Gastrocnemius medialis (tissue), 4 donors: Measurements from ENCODE around the gene DCAF16. TPM values are rescaled to one million over a fixed set of nuclear protein-coding genes. Genes with fewer than 3 reads are reported as not detected.

Experiments used
- ATAC-seq, 2 donors: fragments of 150-250 bp; one replicate each; pipeline ENCODE4 v1.9.1; 2016
- DNase-seq, 2 donors: peaks; one replicate each; pipeline ENCODE4 v3.0.0-alpha.2; 2019
- H3K27ac ChIP-seq, 4 donors: fragments of 200-600 bp; sonication (generic); 1 replicate in 1 of 4; 2 replicates in 3 of 4; pipeline ENCODE4 v1.5.1; 2016 to 2018; ENCODE audit warnings: mild to moderate bottlenecking in 2 of 4, moderate library complexity in 1 of 4
- H3K27me3 ChIP-seq, 3 donors: fragments of 200-600 bp; sonication (generic) in 2 of 3; 1 replicate in 1 of 3; 2 replicates in 2 of 3; pipeline versions ENCODE4 v1.5.1 to v1.6.0; 2016 to 2019; ENCODE audit warnings: mild to moderate bottlenecking in 1 of 3, moderate library complexity in 1 of 3
- H3K36me3 ChIP-seq, 2 donors: fragments of 200-600 bp; sonication (generic) in 1 of 2; one replicate each; pipeline ENCODE4 v1.5.1; 2017 to 2018
- H3K4me1 ChIP-seq, 2 donors: fragments of 200-600 bp; sonication (generic) in 1 of 2; one replicate each; pipeline ENCODE4 v1.5.1; 2016 to 2017; ENCODE audit warnings: mild to moderate bottlenecking in 2 of 2
- H3K4me3 ChIP-seq, 4 donors: fragments of 200-600 bp; sonication (generic) in 3 of 4; 1 replicate in 1 of 4; 2 replicates in 3 of 4; pipeline ENCODE4 v1.5.1; 2016 to 2019; ENCODE audit warnings: mild to moderate bottlenecking in 2 of 4
- H3K9me3 ChIP-seq, 3 donors: fragments of 200-600 bp; sonication (generic) in 2 of 3; 1 replicate in 1 of 3; 2 replicates in 2 of 3; pipeline ENCODE4 v1.5.1; 2016 to 2019
- POLR2A ChIP-seq, 2 donors: fragments of 450-650 bp; IDR thresholded peaks; one replicate each; pipeline ENCODE4 v1.6.1; 2017; ENCODE audit warnings: antibody characterized with exemption in 2 of 2, mild to moderate bottlenecking in 2 of 2, moderate library complexity in 2 of 2
- in situ Hi-C, 4 donors: fragments of 200-750 bp; cut with MboI; loops; one replicate each; pipeline versions ENCODE4 v1.15.0 to v1.8.0; 2017; ENCODE audit warnings: low sequenced_read_pairs in 4 of 4
- intact Hi-C: fragments of 100-400 bp; cut with DNase I; formaldehyde crosslinking; loops from one replicate; pipeline ENCODE4 v1.15.1; 2023; ENCODE audit warnings: low total_unique reads
- total RNA-seq, 4 donors: library from RNA; depleted of rRNA; stranded (reverse); fragments of >200 nt; gene quantifications; one replicate each; pipeline versions ENCODE4 v1.1.0 to v1.2.3, GENCODE V29; 2016
- TF ChIP-seq, protein P1 (sequence below), 5 experiments: fragments of 450-650 bp in 3 of 5; fragments of 200-600 bp in 2 of 5; sonication (generic) in 2 of 5; IDR thresholded peaks in 4 of 5; conservative IDR thresholded peaks in 1 of 5; 1 replicate in 4 of 5; 2 replicates in 1 of 5; pipeline ENCODE4 v1.5.1; 2016 to 2019; ENCODE audit warnings: antibody characterized with exemption in 5 of 5, mild to moderate bottlenecking in 3 of 5, moderate library complexity in 3 of 5

The DCAF16 gene
- total RNA-seq, 4 donors from 2014 or later = 5.8 to 12.3 (median 8.2) TPM

DNA sequence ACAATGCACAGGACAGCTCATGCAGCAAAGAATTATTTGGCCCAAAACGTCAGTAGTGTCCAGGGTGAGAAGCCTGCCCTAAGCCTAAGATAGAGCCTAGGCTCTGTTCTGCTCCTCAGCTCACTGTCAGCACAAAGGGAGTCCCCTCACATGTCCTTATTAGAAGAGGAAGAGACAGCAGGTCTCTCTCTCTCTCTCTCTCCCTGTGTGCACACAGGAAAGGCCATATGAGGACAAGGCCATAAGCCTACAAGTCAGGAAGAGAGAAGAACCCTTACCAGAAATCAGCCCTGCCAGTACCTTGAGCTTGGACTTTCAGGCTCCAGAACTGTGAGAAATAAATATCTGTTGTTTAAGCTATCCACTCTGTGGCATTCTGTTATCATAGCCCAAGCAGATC lies 49.5 kb downstream of the DCAF16 start:
- H3K27ac ChIP-seq = no peak overlapping the region
- H3K4me3 ChIP-seq = no peak overlapping the region
- intact Hi-C loops (loop anchor here (5.0 kb wide), 1 partner anchor 46 kb away; no protein-coding TSS in a partner anchor), in situ Hi-C loops (no loop called here)
- peaks cover 10 to 16% of the 10 kb centered on the region in 2 donors for H3K4me1 ChIP-seq
- H3K9me3 ChIP-seq = no peaks in the 10 kb centered on the region
- DNase-seq = no peak
- no peak for TF ChIP-seq POLR2A (IDR thresholded peaks at IDR 0.05)
- TF ChIP-seq, protein P1, sequence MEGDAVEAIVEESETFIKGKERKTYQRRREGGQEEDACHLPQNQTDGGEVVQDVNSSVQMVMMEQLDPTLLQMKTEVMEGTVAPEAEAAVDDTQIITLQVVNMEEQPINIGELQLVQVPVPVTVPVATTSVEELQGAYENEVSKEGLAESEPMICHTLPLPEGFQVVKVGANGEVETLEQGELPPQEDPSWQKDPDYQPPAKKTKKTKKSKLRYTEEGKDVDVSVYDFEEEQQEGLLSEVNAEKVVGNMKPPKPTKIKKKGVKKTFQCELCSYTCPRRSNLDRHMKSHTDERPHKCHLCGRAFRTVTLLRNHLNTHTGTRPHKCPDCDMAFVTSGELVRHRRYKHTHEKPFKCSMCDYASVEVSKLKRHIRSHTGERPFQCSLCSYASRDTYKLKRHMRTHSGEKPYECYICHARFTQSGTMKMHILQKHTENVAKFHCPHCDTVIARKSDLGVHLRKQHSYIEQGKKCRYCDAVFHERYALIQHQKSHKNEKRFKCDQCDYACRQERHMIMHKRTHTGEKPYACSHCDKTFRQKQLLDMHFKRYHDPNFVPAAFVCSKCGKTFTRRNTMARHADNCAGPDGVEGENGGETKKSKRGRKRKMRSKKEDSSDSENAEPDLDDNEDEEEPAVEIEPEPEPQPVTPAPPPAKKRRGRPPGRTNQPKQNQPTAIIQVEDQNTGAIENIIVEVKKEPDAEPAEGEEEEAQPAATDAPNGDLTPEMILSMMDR (IDR thresholded peaks at IDR 0.05 in 4 of 5, conservative IDR thresholded peaks at IDR 0.05 in 1 of 5) = no peak
- H3K36me3 ChIP-seq = no peaks in the 10 kb centered on the region
- no peaks in the 10 kb centered on the region for H3K27me3 ChIP-seq
- ATAC-seq = no peak

DNA sequence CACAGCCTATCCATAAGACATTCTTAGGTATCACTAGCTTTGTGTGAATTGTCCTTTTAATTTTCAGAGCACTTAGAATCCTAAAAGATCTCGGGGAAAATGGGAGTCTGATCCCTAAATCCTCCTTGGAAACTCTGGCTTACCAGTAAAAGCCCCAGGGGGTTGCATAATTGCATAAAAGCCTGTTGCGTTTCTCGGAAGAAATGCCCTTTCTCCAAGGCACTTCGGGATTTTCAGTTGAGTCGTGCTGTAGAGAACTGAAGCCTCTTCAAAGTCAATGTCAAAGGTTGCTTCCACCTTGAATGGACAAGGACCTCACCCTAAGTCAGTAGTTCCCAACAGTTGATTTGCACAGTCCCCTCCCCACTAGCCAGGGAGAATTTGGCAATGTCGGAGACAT lies 49.9 kb downstream of the DCAF16 start:
- Histone ChIP-seq H3K4me1 (peaks cover 10 to 16% of the 10 kb centered on the region in 2 donors), H3K9me3 (no peaks in the 10 kb centered on the region), H3K27ac (no peak overlapping the region), H3K4me3 (no peak overlapping the region), H3K36me3 (no peaks in the 10 kb centered on the region), H3K27me3 (no peaks in the 10 kb centered on the region)
- ATAC-seq = no peak
- intact Hi-C loops = loop anchor here (5.0 kb wide), 1 partner anchor 47 kb away; no protein-coding TSS in a partner anchor
- no peak for DNase-seq
- TF ChIP-seq, protein P1 (IDR thresholded peaks at IDR 0.05 in 4 of 5, conservative IDR thresholded peaks at IDR 0.05 in 1 of 5) = no peak
- TF ChIP-seq POLR2A (IDR thresholded peaks at IDR 0.05) = no peak
- in situ Hi-C loops = no loop called here

DNA sequence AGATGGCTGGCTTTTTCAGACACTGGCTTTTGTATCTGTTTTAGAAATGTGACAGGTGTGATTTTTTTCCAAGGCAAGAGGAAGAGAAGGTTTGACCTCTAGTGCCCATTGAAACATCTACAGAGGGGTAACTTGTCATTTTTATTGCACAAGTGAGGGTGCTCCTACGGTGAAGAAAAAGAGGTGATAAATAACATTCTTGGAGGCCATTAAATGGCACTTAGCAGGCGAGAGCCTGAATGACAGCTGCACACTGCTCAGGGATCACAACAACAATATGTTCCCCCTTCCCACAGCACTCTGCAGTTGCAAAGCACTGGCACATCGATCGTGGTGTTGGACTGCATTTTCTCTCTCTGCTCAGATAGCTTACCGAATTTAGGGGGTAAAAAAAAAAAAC lies 52.1 kb downstream of the DCAF16 start:
- Histone ChIP-seq H3K27ac (no peak overlapping the region), H3K27me3 (no peaks in the 10 kb centered on the region), H3K4me1 (peaks cover 4 to 7% of the 10 kb centered on the region in 2 donors), H3K36me3 (no peaks in the 10 kb centered on the region), H3K4me3 (no peak overlapping the region), H3K9me3 (no peaks in the 10 kb centered on the region)
- intact Hi-C loops (no loop called here), in situ Hi-C loops (no loop called here)
- TF ChIP-seq POLR2A (IDR thresholded peaks at IDR 0.05) = no peak
- TF ChIP-seq, protein P1 (IDR thresholded peaks at IDR 0.05 in 4 of 5, conservative IDR thresholded peaks at IDR 0.05 in 1 of 5) = no peak
- DNase-seq (no peak), ATAC-seq (no peak)

GRCh38 chr4:17757621-17758020 lies 52.9 kb downstream of the DCAF16 start:
- H3K4me3 ChIP-seq = no peak overlapping the region
- intact Hi-C loops = no loop called here
- DNase-seq (no peak), ATAC-seq (no peak)
- H3K4me1 ChIP-seq = no peaks in the 10 kb centered on the region
- H3K36me3 ChIP-seq = no peaks in the 10 kb centered on the region
- no peaks in the 10 kb centered on the region for H3K27me3 ChIP-seq
- in situ Hi-C loops = no loop called here
- no peak overlapping the region for H3K27ac ChIP-seq
- no peak for TF ChIP-seq POLR2A (IDR thresholded peaks at IDR 0.05)
- no peaks in the 10 kb centered on the region for H3K9me3 ChIP-seq

DNA sequence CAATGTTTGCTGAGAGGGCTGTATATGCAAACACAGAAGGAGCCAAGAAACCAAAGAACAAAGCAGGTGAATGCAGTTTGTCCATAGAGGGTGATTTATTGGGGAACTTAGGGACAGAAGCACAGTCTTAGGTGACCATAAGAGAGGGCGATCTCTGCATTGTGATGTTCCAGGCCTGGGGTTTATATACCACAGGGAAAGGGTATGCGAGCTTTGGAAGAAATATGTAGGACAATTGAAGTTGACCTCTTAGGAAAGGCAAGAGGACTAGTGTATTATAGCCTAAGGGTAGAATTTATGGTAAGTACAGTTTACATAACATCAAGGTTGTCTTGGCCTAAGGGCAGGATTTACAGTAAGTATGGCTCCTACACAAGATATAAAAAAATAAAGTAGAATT lies 56.9 kb downstream of the DCAF16 start:
- intact Hi-C loops (no loop called here), in situ Hi-C loops (no loop called here)
- no peak overlapping the region for H3K27ac ChIP-seq
- H3K36me3 ChIP-seq = no peaks in the 10 kb centered on the region
- ATAC-seq (no peak), DNase-seq (no peak)
- no peaks in the 10 kb centered on the region for H3K27me3 ChIP-seq
- H3K4me3 ChIP-seq = no peak overlapping the region
- no peaks in the 10 kb centered on the region for H3K4me1 ChIP-seq
- TF ChIP-seq POLR2A (IDR thresholded peaks at IDR 0.05) = no peak
- TF ChIP-seq, protein P1 (IDR thresholded peaks at IDR 0.05 in 4 of 5, conservative IDR thresholded peaks at IDR 0.05 in 1 of 5) = no peak
- H3K9me3 ChIP-seq = no peaks in the 10 kb centered on the region

Other genes starting within 250 kb of the DCAF16 start
- gene LAP3, start 233.6 kb downstream of the DCAF16 start, total RNA-seq = 10 to 100 TPM; 63.7 to 85.2 (median 76.5) TPM
- gene MED28, start 196.1 kb downstream of the DCAF16 start, total RNA-seq = 10 to 100 TPM in 3 of 4 donors, 1 to 10 TPM in 1; 4.5 to 20.0 (median 17.5) TPM
- gene FAM184B, start 29.1 kb downstream of the DCAF16 start, total RNA-seq = under 1 TPM in 3 of 4 donors, not detected in 1; 0.11 to 0.53 (median 0.49) TPM
- under 1 TPM in 3 of 4 donors, not detected in 1; 0.25 to 0.49 (median 0.33) TPM for gene NCAPG, start 222 bp upstream of the DCAF16 start, total RNA-seq
- 10 to 100 TPM; 12.8 to 34.7 (median 26.1) TPM for gene LCORL, start 211.0 kb upstream of the DCAF16 start, total RNA-seq